MCF 10A (cell line): Measurements from ENCODE around the gene HNRNPL. TPM values are rescaled to one million over a fixed set of nuclear protein-coding genes. Genes with fewer than 3 reads are reported as not detected.

Source experiments
- BruUV-seq: library from RNA; stranded (reverse); fragments of 400-500 nt; replicated peaks from 2 replicates; lab custom pipeline; 2021; lab: Mats Ljungman, UMichigan
- CTCF ChIA-PET: fragments of 300-600 bp; sonication (Branson Sonifier 250); formaldehyde crosslinking; extraction: SDS; loops from one replicate; lab custom pipeline; 2021; ENCODE audit warnings: antibody characterized with exemption, inconsistent platforms; lab: Yijun Ruan, JAX
- POLR2A ChIA-PET: fragments of 300-600, 350-650 bp; sonication (Branson Sonifier 250); formaldehyde crosslinking; extraction: SDS; loops from one replicate; lab custom pipeline; 2020; ENCODE audit warnings: antibody characterized with exemption, inconsistent platforms; lab: Yijun Ruan, JAX
- DNase-seq: peaks from one replicate; pipeline ENCODE4 v3.0.0-alpha.2; 2018; ENCODE audit not compliant: unreplicated experiment
- H3K27ac Mint-ChIP-seq: one replicate; pipeline ENCODE4 v1.8.0; 2022; ENCODE audit warnings: mild to moderate bottlenecking, low read depth, mixed read lengths; ENCODE audit not compliant: unreplicated experiment
- H3K27me3 Mint-ChIP-seq: one replicate; pipeline ENCODE4 v1.8.0; 2022; ENCODE audit warnings: mixed read lengths; ENCODE audit not compliant: insufficient read depth, unreplicated experiment
- H3K36me3 Mint-ChIP-seq: one replicate; pipeline ENCODE4 v1.8.0; 2022; ENCODE audit warnings: mild to moderate bottlenecking, moderate library complexity, mixed read lengths; ENCODE audit not compliant: insufficient read depth, unreplicated experiment
- H3K4me1 Mint-ChIP-seq: one replicate; pipeline ENCODE4 v1.8.0; 2022; ENCODE audit warnings: mixed read lengths; ENCODE audit not compliant: insufficient read depth, unreplicated experiment
- H3K4me3 Mint-ChIP-seq: one replicate; pipeline ENCODE4 v1.8.0; 2022; ENCODE audit warnings: mild to moderate bottlenecking, moderate library complexity, mixed read lengths; ENCODE audit not compliant: unreplicated experiment
- H3K9me3 Mint-ChIP-seq: one replicate; pipeline ENCODE4 v1.8.0; 2022; ENCODE audit warnings: mixed read lengths; ENCODE audit not compliant: unreplicated experiment
- CTCF ChIP-seq: fragments of 200-600 bp; IDR thresholded peaks from one replicate; pipeline ENCODE4 v1.8.0; 2022; ENCODE audit warnings: antibody characterized with exemption, mild to moderate bottlenecking; ENCODE audit not compliant: unreplicated experiment
- intact Hi-C: fragments of 100-400 bp; cut with micrococcal nuclease; formaldehyde crosslinking; loops from 2 replicates; pipeline ENCODE4 v1.14.1; 2022
- total RNA-seq: library from RNA; stranded (reverse); gene quantifications from 2 replicates; pipeline ENCODE4 v1.2.3, GENCODE V29; 2022

HNRNPL gene
- total RNA-seq, 1 experiment from 2014 or later = 421 TPM

GRCh38 chr19:38836983-38837626 is 12.7 kb downstream of the HNRNPL start:
- POLR2A ChIA-PET = interaction anchor here (0.6 to 5.8 kb wide), 27 partner anchors 8 to 568 kb away, joined by 3 to 74 read pairs (median 5); partner anchors contain the start of genes ACTN4, FAM98C, HNRNPL and MRPS12
- H3K36me3 Mint-ChIP-seq = peaks cover 70% of the 10 kb centered on the region
- H3K9me3 Mint-ChIP-seq = no peaks in the 10 kb centered on the region
- no peak for DNase-seq
- peak overlapping the region; percentile 51 for H3K4me3 Mint-ChIP-seq
- intact Hi-C loops = no loop called here
- CTCF ChIA-PET = interaction anchor here (0.6 to 1.2 kb wide), 5 partner anchors 17 to 292 kb away, joined by 3 to 6 read pairs (median 4); no protein-coding TSS in a partner anchor
- H3K4me1 Mint-ChIP-seq = peaks cover 17% of the 10 kb centered on the region
- no peak overlapping the region for H3K27ac Mint-ChIP-seq
- H3K27me3 Mint-ChIP-seq = no peaks in the 10 kb centered on the region
- TF ChIP-seq CTCF = no peak
- no TSS peak for BruUV-seq

DNA sequence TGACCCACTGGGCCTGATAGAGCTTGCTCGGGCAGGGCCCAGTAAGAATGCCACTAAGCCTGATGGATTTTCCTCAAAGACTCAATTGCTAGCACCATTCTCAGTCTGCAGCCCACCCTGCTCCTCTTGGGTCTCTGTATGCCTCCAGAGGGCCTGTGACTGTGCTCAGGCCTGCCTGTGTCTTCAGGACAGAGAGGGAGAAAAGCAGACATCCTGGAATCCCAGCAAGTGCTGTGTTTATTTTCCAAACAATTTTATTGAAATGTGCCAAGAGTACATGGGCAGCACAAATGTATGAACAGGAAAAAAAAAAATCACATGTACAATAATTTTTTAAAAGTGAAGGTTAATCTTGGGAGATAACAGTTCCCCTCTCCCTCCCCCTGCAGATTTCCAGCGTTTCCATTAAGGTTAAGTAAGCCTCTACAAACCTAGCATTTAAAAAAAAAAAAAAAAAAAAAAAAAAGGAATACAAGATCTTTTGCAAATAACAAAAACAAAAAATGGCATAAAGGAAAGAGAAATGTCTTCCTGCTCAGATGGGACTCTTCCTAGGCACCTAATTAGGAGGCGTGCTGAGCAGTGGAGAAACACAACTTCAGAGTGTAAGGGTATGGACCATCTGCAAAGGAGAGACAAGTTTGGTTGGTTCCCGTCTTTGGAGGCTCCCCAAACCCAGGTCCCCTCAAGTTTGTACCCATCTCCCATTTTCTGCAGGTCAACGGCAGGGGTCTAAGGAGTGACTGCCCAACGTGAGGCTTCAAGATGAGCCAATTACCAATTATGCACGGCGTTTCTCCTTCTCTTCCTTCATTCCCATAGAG is 13.4 kb downstream of the HNRNPL start:
- H3K4me3 Mint-ChIP-seq = no peak overlapping the region
- intact Hi-C loops = no loop called here
- BruUV-seq = no TSS peak
- no peak overlapping the region for H3K27ac Mint-ChIP-seq
- CTCF ChIA-PET = interaction anchor here (0.6 to 1.1 kb wide), 2 partner anchors 18 to 186 kb away, joined by 3 to 6 read pairs; no protein-coding TSS in a partner anchor
- no peaks in the 10 kb centered on the region for H3K27me3 Mint-ChIP-seq
- TF ChIP-seq CTCF = no peak
- no peak for DNase-seq
- H3K9me3 Mint-ChIP-seq = no peaks in the 10 kb centered on the region
- peaks cover 22% of the 10 kb centered on the region for H3K4me1 Mint-ChIP-seq
- H3K36me3 Mint-ChIP-seq = peaks cover 63% of the 10 kb centered on the region
- POLR2A ChIA-PET = interaction anchor here (0.7 to 5.8 kb wide), 11 partner anchors 8 to 192 kb away, joined by 3 to 74 read pairs (median 10); partner anchors contain the start of genes ACTN4, HNRNPL, NFKBIB and SIRT2

- Mint-ChIP-seq H3K36me3 (peaks cover 56% of the 10 kb centered on the region), H3K27ac (no peak overlapping the region), H3K4me1 (peaks cover 27% of the 10 kb centered on the region), H3K27me3 (no peaks in the 10 kb centered on the region), H3K4me3 (no peak overlapping the region), H3K9me3 (no peaks in the 10 kb centered on the region)
- ChIA-PET POLR2A (interaction anchor here (0.9 to 5.8 kb wide), 10 partner anchors 15 to 200 kb away, joined by 4 to 74 read pairs (median 6); partner anchors contain the start of gene ACTN4), CTCF (interaction anchor here (0.5 to 1.9 kb wide), 4 partner anchors 95 to 452 kb away, joined by 3 to 6 read pairs (median 3); partner anchors contain the start of gene SARS2)
- intact Hi-C loops = loop anchor here (5.0 kb wide), 2 partner anchors 37 to 277 kb away; no protein-coding TSS in a partner anchor
- no TSS peak for BruUV-seq
- DNase-seq = no peak
- TF ChIP-seq CTCF = no peak
Observed at GRCh38 chr19:38834590-38834989, 15.2 kb downstream of the HNRNPL start.
